ENCODE results near the gene AKT1S1.

The AKT1S1 gene

GRCh38 chr19:49847731-49848696 is 29.1 kb downstream of the AKT1S1 start:
- no peak for DNase-seq
- Histone ChIP-seq H3K18ac (ENCODE audit: low read length) (no peak overlapping the region), H3K9ac (ENCODE audit: low read length) (no peak overlapping the region), H3K79me1 (ENCODE audit: low read length) (peaks cover 17% of the 10 kb centered on the region), H3K4me2 (ENCODE audit: low read length) (no peak overlapping the region), H4K8ac (ENCODE audit: low read depth, low read length) (no peak overlapping the region), H3K36me3 (ENCODE audit: control insufficient read depth, insufficient read depth, low read length) (peaks cover 5% of the 10 kb centered on the region), H3K23ac (ENCODE audit: low read length) (no peak overlapping the region), H3K4ac (ENCODE audit: low read depth, low read length) (no peak overlapping the region), H3K4me3 (ENCODE audit: low read length) (no peak overlapping the region), H3K27ac (ENCODE audit: low read depth, low read length) (no peak overlapping the region), H4K5ac (ENCODE audit: low read length) (no peak overlapping the region), H3K4me1 (ENCODE audit: control insufficient read depth, low read depth, low read length) (peaks cover 8% of the 10 kb centered on the region), H2AK5ac (ENCODE audit: low read length) (no peak overlapping the region), H2BK15ac (replicated peaks; ENCODE audit: low read depth) (no peak overlapping the region), H3K27me3 (ENCODE audit: insufficient read depth, low read length, poor library complexity) (no peaks in the 10 kb centered on the region), H3K79me2 (ENCODE audit: control insufficient read depth, insufficient read depth, low read length) (peaks cover 13% of the 10 kb centered on the region), H2BK5ac (ENCODE audit: low read length) (no peak overlapping the region), H3K56ac (ENCODE audit: low read length) (no peak overlapping the region), H2BK120ac (ENCODE audit: low read depth, low read length) (no peak overlapping the region)
- no CpG with 5 or more reads among the region's 10 CpGs for WGBS (ENCODE audit: extremely low coverage, insufficient coverage, low lambda C conversion rate)

GRCh38 chr19:49846408-49846807 is 30.7 kb downstream of the AKT1S1 start:
- Histone ChIP-seq H3K9ac (ENCODE audit: low read length) (no peak overlapping the region), H3K79me2 (ENCODE audit: control insufficient read depth, insufficient read depth, low read length) (no peaks in the 10 kb centered on the region), H3K56ac (ENCODE audit: low read length) (no peak overlapping the region), H3K79me1 (ENCODE audit: low read length) (peaks cover 5% of the 10 kb centered on the region), H2BK120ac (ENCODE audit: low read depth, low read length) (no peak overlapping the region), H3K4me3 (ENCODE audit: low read length) (no peak overlapping the region), H4K8ac (ENCODE audit: low read depth, low read length) (no peak overlapping the region), H3K36me3 (ENCODE audit: control insufficient read depth, insufficient read depth, low read length) (no peaks in the 10 kb centered on the region), H2BK5ac (ENCODE audit: low read length) (no peak overlapping the region), H3K18ac (ENCODE audit: low read length) (no peak overlapping the region), H2AK5ac (ENCODE audit: low read length) (no peak overlapping the region), H2BK15ac (replicated peaks; ENCODE audit: low read depth) (no peak overlapping the region), H4K5ac (ENCODE audit: low read length) (no peak overlapping the region), H3K4me1 (ENCODE audit: control insufficient read depth, low read depth, low read length) (no peaks in the 10 kb centered on the region), H3K23ac (ENCODE audit: low read length) (no peak overlapping the region), H3K4me2 (ENCODE audit: low read length) (no peak overlapping the region), H3K27ac (ENCODE audit: low read depth, low read length) (no peak overlapping the region), H3K27me3 (ENCODE audit: insufficient read depth, low read length, poor library complexity) (no peaks in the 10 kb centered on the region), H3K4ac (ENCODE audit: low read depth, low read length) (no peak overlapping the region)
- DNase-seq = no peak
- WGBS (ENCODE audit: extremely low coverage, insufficient coverage, low lambda C conversion rate) = no CpG with 5 or more reads among the region's 5 CpGs

DNA sequence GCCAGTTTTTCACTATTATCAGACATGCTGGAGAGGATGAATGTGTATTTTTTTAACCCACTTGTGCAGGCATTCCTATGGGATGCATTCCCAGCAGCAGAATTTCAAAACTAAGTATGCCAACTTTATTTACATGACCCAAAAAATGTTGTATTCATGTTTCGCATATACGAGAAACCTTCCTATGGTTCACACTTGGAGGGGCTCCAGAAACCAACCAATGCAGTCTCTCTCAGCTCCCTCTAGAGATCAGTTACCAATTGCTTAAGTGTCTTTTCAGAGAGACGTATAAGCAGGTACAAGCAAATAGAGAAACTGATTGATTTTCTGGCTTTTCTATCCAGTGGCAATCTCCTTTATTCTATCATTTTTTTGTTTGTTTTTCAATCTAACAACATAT is 31.7 kb downstream of the AKT1S1 start:
- H3K9ac ChIP-seq (ENCODE audit: low read length) = no peak overlapping the region
- H3K4me3 ChIP-seq (ENCODE audit: low read length) = no peak overlapping the region
- H3K27ac ChIP-seq (ENCODE audit: low read depth, low read length) = no peak overlapping the region
- no peak overlapping the region for H4K8ac ChIP-seq (ENCODE audit: low read depth, low read length)
- H3K79me1 ChIP-seq (ENCODE audit: low read length) = peaks cover 5% of the 10 kb centered on the region
- no peak overlapping the region for H2AK5ac ChIP-seq (ENCODE audit: low read length)
- no peak overlapping the region for H4K5ac ChIP-seq (ENCODE audit: low read length)
- H3K23ac ChIP-seq (ENCODE audit: low read length) = no peak overlapping the region
- H3K4ac ChIP-seq (ENCODE audit: low read depth, low read length) = no peak overlapping the region
- no peaks in the 10 kb centered on the region for H3K27me3 ChIP-seq (ENCODE audit: insufficient read depth, low read length, poor library complexity)
- H3K4me1 ChIP-seq (ENCODE audit: control insufficient read depth, low read depth, low read length) = no peaks in the 10 kb centered on the region
- no CpG with 5 or more reads among the region's 3 CpGs for WGBS (ENCODE audit: extremely low coverage, insufficient coverage, low lambda C conversion rate)
- H3K79me2 ChIP-seq (ENCODE audit: control insufficient read depth, insufficient read depth, low read length) = no peaks in the 10 kb centered on the region
- no peak overlapping the region for H3K18ac ChIP-seq (ENCODE audit: low read length)
- H2BK15ac ChIP-seq (replicated peaks; ENCODE audit: low read depth) = no peak overlapping the region
- H2BK120ac ChIP-seq (ENCODE audit: low read depth, low read length) = no peak overlapping the region
- no peak overlapping the region for H3K56ac ChIP-seq (ENCODE audit: low read length)
- no peak overlapping the region for H2BK5ac ChIP-seq (ENCODE audit: low read length)
- H3K4me2 ChIP-seq (ENCODE audit: low read length) = no peak overlapping the region
- no peak for DNase-seq
- no peaks in the 10 kb centered on the region for H3K36me3 ChIP-seq (ENCODE audit: control insufficient read depth, insufficient read depth, low read length)

GRCh38 chr19:49844138-49845095 is 32.7 kb downstream of the AKT1S1 start:
- no peak overlapping the region for H4K8ac ChIP-seq (ENCODE audit: low read depth, low read length)
- no peak overlapping the region for H3K23ac ChIP-seq (ENCODE audit: low read length)
- H3K27ac ChIP-seq (ENCODE audit: low read depth, low read length) = no peak overlapping the region
- no peak overlapping the region for H3K56ac ChIP-seq (ENCODE audit: low read length)
- H2BK15ac ChIP-seq (replicated peaks; ENCODE audit: low read depth) = no peak overlapping the region
- H2BK5ac ChIP-seq (ENCODE audit: low read length) = no peak overlapping the region
- no peak overlapping the region for H3K4me3 ChIP-seq (ENCODE audit: low read length)
- WGBS (ENCODE audit: extremely low coverage, insufficient coverage, low lambda C conversion rate) = no CpG with 5 or more reads among the region's 18 CpGs
- H4K5ac ChIP-seq (ENCODE audit: low read length) = no peak overlapping the region
- H3K4me2 ChIP-seq (ENCODE audit: low read length) = no peak overlapping the region
- H3K4ac ChIP-seq (ENCODE audit: low read depth, low read length) = no peak overlapping the region
- no peak overlapping the region for H2BK120ac ChIP-seq (ENCODE audit: low read depth, low read length)
- H3K9ac ChIP-seq (ENCODE audit: low read length) = no peak overlapping the region
- no peaks in the 10 kb centered on the region for H3K36me3 ChIP-seq (ENCODE audit: control insufficient read depth, insufficient read depth, low read length)
- DNase-seq = no peak
- no peaks in the 10 kb centered on the region for H3K4me1 ChIP-seq (ENCODE audit: control insufficient read depth, low read depth, low read length)
- no peak overlapping the region for H3K18ac ChIP-seq (ENCODE audit: low read length)
- peaks cover 1% of the 10 kb centered on the region for H3K79me1 ChIP-seq (ENCODE audit: low read length)
- no peak overlapping the region for H2AK5ac ChIP-seq (ENCODE audit: low read length)
- no peaks in the 10 kb centered on the region for H3K27me3 ChIP-seq (ENCODE audit: insufficient read depth, low read length, poor library complexity)
- no peaks in the 10 kb centered on the region for H3K79me2 ChIP-seq (ENCODE audit: control insufficient read depth, insufficient read depth, low read length)

DNA sequence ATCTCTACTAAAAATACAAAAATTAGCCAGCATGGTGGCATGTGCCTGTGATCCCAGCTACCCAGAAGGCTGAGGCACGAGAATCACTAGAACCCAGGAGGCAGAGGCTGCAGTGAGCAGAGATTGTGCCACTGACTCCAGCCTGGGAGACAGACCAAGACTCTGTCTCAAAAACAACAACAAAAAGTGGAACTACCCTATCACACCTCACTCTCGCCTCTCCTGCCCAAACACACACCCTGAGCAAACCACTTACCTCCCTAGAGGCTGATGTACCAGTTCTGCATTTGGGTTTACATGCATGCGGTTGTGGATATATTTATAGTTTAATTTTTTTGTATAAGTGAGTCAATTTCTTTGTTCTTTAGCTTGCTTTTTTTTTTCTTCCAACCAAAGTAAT is 33.9 kb downstream of the AKT1S1 start:
- Histone ChIP-seq H3K23ac (ENCODE audit: low read length) (no peak overlapping the region), H2BK15ac (replicated peaks; ENCODE audit: low read depth) (no peak overlapping the region), H4K8ac (ENCODE audit: low read depth, low read length) (no peak overlapping the region), H4K5ac (ENCODE audit: low read length) (no peak overlapping the region), H3K4ac (ENCODE audit: low read depth, low read length) (no peak overlapping the region), H3K79me2 (ENCODE audit: control insufficient read depth, insufficient read depth, low read length) (no peaks in the 10 kb centered on the region), H3K79me1 (ENCODE audit: low read length) (no peaks in the 10 kb centered on the region), H2BK120ac (ENCODE audit: low read depth, low read length) (no peak overlapping the region), H3K36me3 (ENCODE audit: control insufficient read depth, insufficient read depth, low read length) (no peaks in the 10 kb centered on the region), H3K27ac (ENCODE audit: low read depth, low read length) (no peak overlapping the region), H3K4me3 (ENCODE audit: low read length) (no peak overlapping the region), H2BK5ac (ENCODE audit: low read length) (no peak overlapping the region), H2AK5ac (ENCODE audit: low read length) (no peak overlapping the region), H3K56ac (ENCODE audit: low read length) (no peak overlapping the region), H3K4me1 (ENCODE audit: control insufficient read depth, low read depth, low read length) (no peaks in the 10 kb centered on the region), H3K9ac (ENCODE audit: low read length) (no peak overlapping the region), H3K27me3 (ENCODE audit: insufficient read depth, low read length, poor library complexity) (no peaks in the 10 kb centered on the region), H3K18ac (ENCODE audit: low read length) (no peak overlapping the region), H3K4me2 (ENCODE audit: low read length) (no peak overlapping the region)
- WGBS (ENCODE audit: extremely low coverage, insufficient coverage, low lambda C conversion rate) = no CpG with 5 or more reads among the region's 3 CpGs
- no peak for DNase-seq
